ENCODE results near the gene OR4C6. TPM values are rescaled to one million over a fixed set of nuclear protein-coding genes. Genes with fewer than 3 reads are reported as not detected.

Gene OR4C6
- total RNA-seq, 1 donor = not detected

DNA sequence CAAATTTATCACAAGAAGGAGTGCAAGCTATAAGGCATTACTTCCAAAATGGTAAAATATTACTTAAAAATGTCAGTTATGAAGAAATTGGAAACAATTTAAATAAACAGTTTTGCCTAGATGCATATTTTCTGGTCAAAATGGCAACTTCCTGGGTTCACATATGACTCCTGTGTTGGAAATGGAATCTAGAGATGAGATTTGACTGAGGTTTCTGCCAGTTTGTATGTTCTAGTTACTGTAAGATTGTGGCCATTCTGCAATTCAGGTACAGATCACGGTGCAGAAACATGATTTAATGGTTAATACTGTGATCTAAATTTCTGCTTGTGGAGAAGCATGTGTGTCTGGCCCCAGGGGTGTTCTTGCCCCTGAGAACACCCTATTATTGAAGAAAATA, 3.4 kb upstream of the OR4C6 start:
- DNase-seq (ENCODE audit: low read depth) = no peak
- TF ChIP-seq, protein P1, sequence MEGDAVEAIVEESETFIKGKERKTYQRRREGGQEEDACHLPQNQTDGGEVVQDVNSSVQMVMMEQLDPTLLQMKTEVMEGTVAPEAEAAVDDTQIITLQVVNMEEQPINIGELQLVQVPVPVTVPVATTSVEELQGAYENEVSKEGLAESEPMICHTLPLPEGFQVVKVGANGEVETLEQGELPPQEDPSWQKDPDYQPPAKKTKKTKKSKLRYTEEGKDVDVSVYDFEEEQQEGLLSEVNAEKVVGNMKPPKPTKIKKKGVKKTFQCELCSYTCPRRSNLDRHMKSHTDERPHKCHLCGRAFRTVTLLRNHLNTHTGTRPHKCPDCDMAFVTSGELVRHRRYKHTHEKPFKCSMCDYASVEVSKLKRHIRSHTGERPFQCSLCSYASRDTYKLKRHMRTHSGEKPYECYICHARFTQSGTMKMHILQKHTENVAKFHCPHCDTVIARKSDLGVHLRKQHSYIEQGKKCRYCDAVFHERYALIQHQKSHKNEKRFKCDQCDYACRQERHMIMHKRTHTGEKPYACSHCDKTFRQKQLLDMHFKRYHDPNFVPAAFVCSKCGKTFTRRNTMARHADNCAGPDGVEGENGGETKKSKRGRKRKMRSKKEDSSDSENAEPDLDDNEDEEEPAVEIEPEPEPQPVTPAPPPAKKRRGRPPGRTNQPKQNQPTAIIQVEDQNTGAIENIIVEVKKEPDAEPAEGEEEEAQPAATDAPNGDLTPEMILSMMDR (IDR thresholded peaks at IDR 0.05; ENCODE audit: insufficient read depth, low read depth, low read length) = no peak
- no peak overlapping the region for H3K4me3 ChIP-seq (ENCODE audit: low read depth, low read length)

DNA sequence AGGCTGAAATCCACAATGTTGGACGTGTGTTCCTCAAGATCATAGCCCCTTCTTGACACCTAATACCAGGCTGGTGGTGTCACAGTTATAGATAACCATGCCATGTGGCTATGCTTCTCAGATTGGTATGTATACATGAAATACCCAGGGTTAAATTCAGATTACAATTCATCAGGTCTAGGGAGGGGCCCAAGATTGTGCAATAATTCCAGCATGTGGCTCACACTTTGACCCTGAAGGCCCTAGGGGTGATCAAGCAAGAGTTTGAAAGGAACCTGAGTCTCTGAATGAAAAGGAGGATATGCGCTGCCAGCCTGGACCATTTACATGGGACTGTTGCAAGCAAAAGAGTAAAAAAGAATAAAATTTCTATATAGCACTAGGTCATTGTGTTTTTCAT, 7.4 kb downstream of the OR4C6 start:
- H3K4me3 ChIP-seq (ENCODE audit: low read depth, low read length) = no peak overlapping the region
- no peak for DNase-seq (ENCODE audit: low read depth)
- TF ChIP-seq, protein P1 (IDR thresholded peaks at IDR 0.05; ENCODE audit: insufficient read depth, low read depth, low read length) = no peak

DNA sequence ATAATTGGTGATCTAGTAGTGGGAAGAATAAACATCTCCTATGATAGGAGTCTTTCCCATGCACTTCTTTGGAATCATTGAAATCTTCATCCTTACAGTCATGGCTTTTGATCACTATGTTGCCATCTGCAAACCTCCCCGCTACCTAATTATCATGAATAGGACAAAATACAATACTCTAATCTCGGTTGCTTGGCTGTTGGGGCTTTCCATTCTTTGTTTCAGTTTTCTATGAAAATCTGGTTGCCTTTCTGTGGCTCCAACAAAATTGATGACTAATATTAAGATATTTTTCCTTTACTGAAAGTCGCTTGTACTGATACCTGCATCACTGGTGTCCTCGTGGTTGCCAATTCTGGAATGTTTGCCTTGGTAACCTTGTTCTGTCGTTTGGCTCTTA, 11.9 kb downstream of the OR4C6 start:
- TF ChIP-seq, protein P1 (IDR thresholded peaks at IDR 0.05; ENCODE audit: insufficient read depth, low read depth, low read length) = no peak
- H3K4me3 ChIP-seq (ENCODE audit: low read depth, low read length) = no peak overlapping the region
- DNase-seq (ENCODE audit: low read depth) = no peak

DNA sequence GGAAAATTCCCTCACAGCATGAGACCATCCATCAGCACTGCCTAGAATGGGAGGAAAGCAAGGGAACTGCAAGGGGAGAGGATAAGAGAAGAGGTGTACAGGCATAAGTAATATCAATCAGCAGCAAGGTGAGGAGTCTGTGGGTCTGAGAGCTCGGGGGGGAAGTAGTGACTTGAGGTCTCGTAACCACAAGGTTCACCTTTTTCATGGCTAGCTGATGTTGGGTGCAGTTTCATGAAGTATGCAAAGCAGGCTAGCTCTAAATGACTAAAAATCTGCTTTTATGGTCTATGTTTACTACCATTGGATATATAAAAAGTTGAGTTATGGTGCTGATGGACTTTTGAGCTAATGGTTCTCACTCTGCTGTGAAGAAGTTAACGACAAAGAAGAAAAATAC, 35.8 kb downstream of the OR4C6 start:
- TF ChIP-seq, protein P1 (IDR thresholded peaks at IDR 0.05; ENCODE audit: insufficient read depth, low read depth, low read length) = no peak
- no peak for DNase-seq (ENCODE audit: low read depth)

DNA sequence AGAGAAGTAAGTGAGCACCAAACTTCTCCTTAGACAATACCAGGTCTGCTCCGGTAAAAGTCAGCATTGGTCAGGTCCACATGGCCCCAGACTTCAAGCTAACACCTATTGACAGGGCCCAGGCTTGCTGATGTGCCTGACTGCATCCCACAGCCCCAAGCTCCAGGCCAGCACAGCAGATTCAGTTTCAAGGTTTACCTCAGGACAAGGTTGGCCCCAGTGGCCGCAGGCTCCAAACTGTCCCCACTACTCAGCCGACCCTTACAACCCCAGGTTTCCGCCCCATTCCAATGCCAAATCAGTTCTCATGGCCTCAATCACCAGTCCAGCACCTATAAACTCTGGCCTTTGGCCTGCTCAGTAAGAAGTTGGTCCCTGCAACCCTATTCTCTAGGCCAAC, 39.4 kb downstream of the OR4C6 start:
- no peak overlapping the region for H3K4me3 ChIP-seq (ENCODE audit: low read depth, low read length)
- no peak for DNase-seq (ENCODE audit: low read depth)
- TF ChIP-seq, protein P1 (IDR thresholded peaks at IDR 0.05; ENCODE audit: insufficient read depth, low read depth, low read length) = no peak

More for the DNA sequence above, 35.8 kb downstream of the OR4C6 start:
- no peak overlapping the region for H3K4me3 ChIP-seq (ENCODE audit: low read depth, low read length)

DNA sequence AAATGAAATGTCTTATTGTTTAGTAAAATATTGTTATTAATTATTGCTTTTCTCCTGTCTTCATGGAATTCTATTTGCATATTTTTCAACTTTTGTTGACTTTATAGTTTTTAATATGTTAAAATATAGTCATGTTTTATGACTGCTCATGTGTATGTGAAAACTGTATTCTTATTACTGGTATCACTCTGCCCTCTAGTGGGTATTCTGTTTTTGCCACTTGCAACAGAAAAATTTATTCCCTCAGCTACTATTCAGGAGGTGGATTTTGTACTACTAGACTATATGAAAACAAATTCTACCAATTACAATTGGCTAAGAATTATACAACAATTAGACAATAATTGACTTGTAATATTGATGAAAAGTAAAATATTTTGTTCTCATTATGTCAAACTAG, 45.0 kb downstream of the OR4C6 start:
- TF ChIP-seq, protein P1 (IDR thresholded peaks at IDR 0.05; ENCODE audit: insufficient read depth, low read depth, low read length) = peak; percentile 59
- DNase-seq (ENCODE audit: low read depth) = peak; percentile 36

More for the DNA sequence above, 45.0 kb downstream of the OR4C6 start:
- H3K4me3 ChIP-seq (ENCODE audit: low read depth, low read length) = no peak overlapping the region

Measured in fibroblast of villous mesenchyme (primary cell).